Measurements from ENCODE around the gene TMEM221. TPM values are rescaled to one million over a fixed set of nuclear protein-coding genes. Genes with fewer than 3 reads are reported as not detected.

TMEM221 gene
- total and polyA plus RNA-seq, 5 donors = 0.22 to 0.43 (median 0.38) TPM; not detected in 1

DNA sequence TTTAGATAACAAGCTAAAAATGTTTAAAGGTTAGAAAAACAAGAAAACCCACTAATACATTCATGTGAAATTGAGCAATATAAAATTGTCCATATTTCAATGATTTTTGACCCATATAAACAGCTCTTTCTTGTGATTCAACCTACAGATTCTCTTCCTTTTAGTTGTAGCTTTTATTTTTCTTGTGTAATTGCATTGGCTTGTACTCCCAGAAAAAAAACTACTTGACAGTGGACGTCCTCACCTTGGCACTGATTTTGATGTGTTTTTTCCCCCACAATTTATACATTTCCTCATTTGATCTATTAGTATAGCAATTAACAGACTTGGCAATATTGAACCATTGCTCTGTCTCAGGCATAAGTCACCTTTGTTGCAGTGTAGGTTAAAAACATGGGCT lies 59.2 kb downstream of the TMEM221 start:
- no peaks in the 10 kb centered on the region for H3K4me1 ChIP-seq (ENCODE audit: control insufficient read depth, insufficient read depth, low read length)
- no peak for ATAC-seq
- no peak overlapping the region for H3K27ac ChIP-seq (ENCODE audit: low read length)
- DNase-seq = no peak
- intact Hi-C loops (cut with DNase I) = loop anchor here in 3 of 4 donors (5.0 to 10.0 kb wide), 2 partner anchors 42 to 94 kb away; no protein-coding TSS in a partner anchor
- H3K4me3 ChIP-seq (ENCODE audit: low read length) = no peak overlapping the region
- no peaks in the 10 kb centered on the region for H3K27me3 ChIP-seq (ENCODE audit: control insufficient read depth, insufficient read depth)
- H3K9me3 ChIP-seq (ENCODE audit: control insufficient read depth, low read length) = no peaks in the 10 kb centered on the region
- WGBS = 55% methylated on average over 1 of the region's 1 CpG

DNA sequence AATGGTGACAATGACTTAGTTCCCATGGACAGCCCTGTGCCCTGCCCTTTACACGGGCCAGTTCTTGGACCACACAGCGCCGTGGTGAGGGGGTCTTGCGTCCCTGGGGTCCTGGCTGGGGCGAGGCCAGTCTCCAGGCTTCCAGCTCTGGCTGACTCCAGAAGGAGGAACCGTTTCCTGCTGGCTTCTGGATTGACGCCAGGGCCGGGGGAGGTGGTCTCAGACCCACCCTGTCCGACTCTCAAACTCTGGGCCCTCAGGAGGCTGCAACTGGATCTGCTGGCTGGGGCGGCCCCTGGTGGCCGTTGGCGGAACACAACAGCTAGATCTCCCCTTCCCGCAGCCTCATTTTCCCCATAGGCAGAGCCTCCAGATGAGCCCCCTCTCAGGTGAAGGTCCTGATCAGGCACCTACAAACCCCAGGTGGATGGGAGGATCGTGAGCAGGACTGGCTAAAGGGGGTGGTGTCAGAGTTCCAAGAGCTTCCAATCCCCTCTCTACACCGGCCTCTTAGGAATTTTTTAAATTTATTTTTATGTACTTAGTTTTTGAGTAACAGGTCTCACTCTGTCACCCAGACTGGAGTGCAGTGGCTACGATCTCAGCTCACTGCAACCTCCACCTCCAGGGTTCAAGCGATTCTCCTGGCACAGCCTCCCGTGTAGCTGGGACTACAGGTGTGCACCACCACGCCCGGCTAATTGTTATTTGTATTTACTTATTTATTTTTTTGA lies 62.4 kb downstream of the TMEM221 start:
- no peak overlapping the region for H3K4me3 ChIP-seq (ENCODE audit: low read length)
- H3K9me3 ChIP-seq (ENCODE audit: control insufficient read depth, low read length) = no peaks in the 10 kb centered on the region
- WGBS = 30% methylated on average over 20 of the region's 20 CpGs
- no peaks in the 10 kb centered on the region for H3K4me1 ChIP-seq (ENCODE audit: control insufficient read depth, insufficient read depth, low read length)
- H3K27me3 ChIP-seq (ENCODE audit: control insufficient read depth, insufficient read depth) = no peaks in the 10 kb centered on the region
- intact Hi-C loops (cut with DNase I) = loop anchor here in 3 of 4 donors (2.0 to 10.0 kb wide), 3 partner anchors 39 to 91 kb away; no protein-coding TSS in a partner anchor
- DNase-seq = peak; percentile 78 to 88 (median 88)
- ATAC-seq = peak; percentile 48 to 77
- no peak overlapping the region for H3K27ac ChIP-seq (ENCODE audit: low read length)

Other genes starting within 250 kb of the TMEM221 start
- gene USE1, start 233.3 kb downstream of the TMEM221 start, total RNA-seq = 10 to 100 TPM; 19.6 to 29.1 (median 27.7) TPM
- gene USE1, start 233.3 kb downstream of the TMEM221 start, polyA plus RNA-seq = 49.7 TPM
- 10 to 100 TPM; 16.5 to 27.8 (median 22.6) TPM for gene OCEL1, start 222.4 kb downstream of the TMEM221 start, total RNA-seq
- 37.5 TPM for gene OCEL1, start 222.4 kb downstream of the TMEM221 start, polyA plus RNA-seq
- 10 to 100 TPM; 38.6 to 57.5 (median 45.7) TPM for gene NR2F6, start 202.7 kb downstream of the TMEM221 start, total RNA-seq
- gene NR2F6, start 202.7 kb downstream of the TMEM221 start, polyA plus RNA-seq = 28.6 TPM
- 1 to 10 TPM; 2.7 to 5.6 (median 3.5) TPM for gene USHBP1, start 183.9 kb downstream of the TMEM221 start, total RNA-seq
- 10.1 TPM for gene USHBP1, start 183.9 kb downstream of the TMEM221 start, polyA plus RNA-seq
- 10 to 100 TPM; 70.0 to 80.6 (median 75.4) TPM for gene BABAM1, start 181.2 kb downstream of the TMEM221 start, total RNA-seq
- gene BABAM1, start 181.2 kb downstream of the TMEM221 start, polyA plus RNA-seq = 80.7 TPM
- under 1 TPM; 0.11 to 0.53 (median 0.21) TPM for gene ANKLE1, start 166.8 kb downstream of the TMEM221 start, total RNA-seq
- 0.18 TPM for gene ANKLE1, start 166.8 kb downstream of the TMEM221 start, polyA plus RNA-seq
- gene ABHD8, start 145.2 kb downstream of the TMEM221 start, total RNA-seq = 10 to 100 TPM; 12.7 to 17.0 (median 14.3) TPM
- 15.8 TPM for gene ABHD8, start 145.2 kb downstream of the TMEM221 start, polyA plus RNA-seq
- 100 to 1,000 TPM; 131 to 180 (median 164) TPM for gene MRPL34, start 142.8 kb downstream of the TMEM221 start, total RNA-seq
- gene MRPL34, start 142.8 kb downstream of the TMEM221 start, polyA plus RNA-seq = 321 TPM
- 10 to 100 TPM; 29.7 to 33.6 (median 30.8) TPM for gene DDA1, start 139.1 kb downstream of the TMEM221 start, total RNA-seq
- gene DDA1, start 139.1 kb downstream of the TMEM221 start, polyA plus RNA-seq = 92.5 TPM
- 10 to 100 TPM in 1 of 4 donors, 1 to 10 TPM in 3; 7.1 to 10.9 (median 8.7) TPM for gene ANO8, start 113.8 kb downstream of the TMEM221 start, total RNA-seq
- gene ANO8, start 113.8 kb downstream of the TMEM221 start, polyA plus RNA-seq = 7.8 TPM
- 10 to 100 TPM in 2 of 4 donors, 1 to 10 TPM in 2; 7.9 to 11.3 (median 10.3) TPM for gene GTPBP3, start 111.1 kb downstream of the TMEM221 start, total RNA-seq
- 8.4 TPM for gene GTPBP3, start 111.1 kb downstream of the TMEM221 start, polyA plus RNA-seq
- 100 to 1,000 TPM; 105 to 113 (median 108) TPM for gene PLVAP, start 71.3 kb downstream of the TMEM221 start, total RNA-seq
- 81.7 TPM for gene PLVAP, start 71.3 kb downstream of the TMEM221 start, polyA plus RNA-seq
- gene CCDC194, start 54.5 kb downstream of the TMEM221 start, total RNA-seq = under 1 TPM in 1 of 4 donors, not detected in 3; 0.43 TPM
- not detected for gene CCDC194, start 54.5 kb downstream of the TMEM221 start, polyA plus RNA-seq
- 10 to 100 TPM; 32.3 to 56.3 (median 39.6) TPM for gene BST2, start 43.0 kb downstream of the TMEM221 start, total RNA-seq
- gene BST2, start 43.0 kb downstream of the TMEM221 start, polyA plus RNA-seq = 45.1 TPM
- 10 to 100 TPM; 20.6 to 27.2 (median 23.4) TPM for gene MVB12A, start 28.6 kb downstream of the TMEM221 start, total RNA-seq
- 30.5 TPM for gene MVB12A, start 28.6 kb downstream of the TMEM221 start, polyA plus RNA-seq
- under 1 TPM in 2 of 4 donors, not detected in 2; 0.29 to 0.45 TPM for gene NXNL1, start 12.3 kb upstream of the TMEM221 start, total RNA-seq
- gene NXNL1, start 12.3 kb upstream of the TMEM221 start, polyA plus RNA-seq = 0.63 TPM
- 10 to 100 TPM; 28.2 to 63.6 (median 42.9) TPM for gene SLC27A1, start 21.9 kb upstream of the TMEM221 start, total RNA-seq
- 36.8 TPM for gene SLC27A1, start 21.9 kb upstream of the TMEM221 start, polyA plus RNA-seq
- 10 to 100 TPM; 28.1 to 32.3 (median 30.1) TPM for gene PGLS, start 63.0 kb upstream of the TMEM221 start, total RNA-seq
- 33.4 TPM for gene PGLS, start 63.0 kb upstream of the TMEM221 start, polyA plus RNA-seq
- 10 to 100 TPM; 25.1 to 36.3 (median 35.1) TPM for gene COLGALT1, start 107.0 kb upstream of the TMEM221 start, total RNA-seq
- 19.0 TPM for gene COLGALT1, start 107.0 kb upstream of the TMEM221 start, polyA plus RNA-seq
- gene UNC13A, start 239.7 kb upstream of the TMEM221 start, total RNA-seq = under 1 TPM in 2 of 4 donors, not detected in 2; 0.03 to 0.06 TPM
- 0.05 TPM for gene UNC13A, start 239.7 kb upstream of the TMEM221 start, polyA plus RNA-seq